Breast epithelium (tissue), 4 donors: ENCODE measurements around the gene TEPSIN. TPM values are rescaled to one million over a fixed set of nuclear protein-coding genes. Genes with fewer than 3 reads are reported as not detected.

Source experiments
- DNase-seq, 2 donors: peaks; one replicate each; pipeline ENCODE4 v3.0.0-alpha.2; 2019; ENCODE audit warnings: low spot score in 2 of 2
- H3K27ac ChIP-seq, 2 donors: fragments of 200-600 bp; sonication (generic) in 1 of 2; one replicate each; pipeline ENCODE4 v1.5.1; 2016 to 2019; ENCODE audit warnings: mild to moderate bottlenecking in 1 of 2
- H3K27me3 ChIP-seq, 2 donors: fragments of 200-600 bp; sonication (generic) in 1 of 2; one replicate each; pipeline versions ENCODE4 v1.5.1 to v1.6.0; 2017 to 2019; ENCODE audit warnings: control low read depth in 1 of 2, mild to moderate bottlenecking in 1 of 2
- H3K36me3 ChIP-seq: fragments of 200-600 bp; one replicate; pipeline ENCODE4 v1.5.1; 2019
- H3K4me1 ChIP-seq, 2 donors: fragments of 200-600 bp; sonication (generic); one replicate each; pipeline ENCODE4 v1.5.1; 2016 to 2019; ENCODE audit warnings: control low read depth in 1 of 2
- H3K4me3 ChIP-seq, 3 donors: fragments of 200-600 bp; sonication (generic); 1 replicate in 2 of 3; 2 replicates in 1 of 3; pipeline ENCODE4 v1.5.1; 2016 to 2019; ENCODE audit warnings: mild to moderate bottlenecking in 3 of 3, moderate library complexity in 2 of 3
- H3K9me3 ChIP-seq, 2 donors: fragments of 200-600 bp; sonication (generic) in 1 of 2; one replicate each; pipeline ENCODE4 v1.5.1; 2016 to 2019; ENCODE audit warnings: control low read depth in 1 of 2
- POLR2A ChIP-seq: fragments of 450-650 bp; IDR thresholded peaks from one replicate; pipeline ENCODE4 v1.6.1; 2016; ENCODE audit warnings: antibody characterized with exemption, mild to moderate bottlenecking, moderate library complexity
- POLR2AphosphoS5 ChIP-seq, 3 donors: sonication (generic); formaldehyde crosslinking; IDR thresholded peaks; one replicate each; pipeline ENCODE4 v1.6.1; 2017; ENCODE audit warnings: antibody characterized with exemption in 3 of 3
- intact Hi-C: fragments of 100-400 bp; cut with DNase I; formaldehyde crosslinking; loops from one replicate; pipeline ENCODE4 v1.15.1; 2023; ENCODE audit warnings: low total_unique reads
- total RNA-seq, 3 donors: library from RNA; depleted of rRNA; stranded (reverse); fragments of >200 nt; gene quantifications; one replicate each; pipeline ENCODE4 v1.1.0, GENCODE V29; 2016
- TF ChIP-seq, protein P1 (sequence below), 3 donors: fragments of 450-650 bp; IDR thresholded peaks; one replicate each; pipeline ENCODE4 v1.5.1; 2016 to 2017; ENCODE audit warnings: antibody characterized with exemption in 3 of 3, mild to moderate bottlenecking in 3 of 3, moderate library complexity in 3 of 3

TEPSIN gene
- total RNA-seq, 3 donors from 2014 or later = 33.9 to 54.3 (median 36.4) TPM

DNA sequence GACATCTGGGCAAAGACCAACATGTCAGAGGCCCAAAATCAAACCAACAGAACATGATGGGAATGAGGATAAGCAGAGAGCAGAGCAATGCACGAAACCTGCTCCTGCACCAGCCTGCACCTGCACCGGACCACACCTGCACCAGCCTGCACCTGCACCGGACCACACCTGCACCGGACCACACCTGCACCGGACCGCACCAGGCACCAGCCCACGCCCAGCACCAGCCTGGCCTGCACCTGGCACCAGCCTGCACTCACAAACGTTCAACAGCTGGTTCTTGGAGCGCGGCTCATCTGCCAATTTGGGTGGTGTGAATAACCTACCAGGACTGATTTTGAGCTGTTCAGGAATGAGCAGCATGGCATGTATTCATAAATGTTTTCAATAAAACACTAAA, 34.3 kb downstream of the TEPSIN start:
- Histone ChIP-seq H3K9me3 (no peaks in the 10 kb centered on the region), H3K27ac (no peak overlapping the region), H3K36me3 (no peaks in the 10 kb centered on the region), H3K27me3 (no peaks in the 10 kb centered on the region), H3K4me3 (no peak overlapping the region), H3K4me1 (no peaks in the 10 kb centered on the region)
- TF ChIP-seq, protein P1, sequence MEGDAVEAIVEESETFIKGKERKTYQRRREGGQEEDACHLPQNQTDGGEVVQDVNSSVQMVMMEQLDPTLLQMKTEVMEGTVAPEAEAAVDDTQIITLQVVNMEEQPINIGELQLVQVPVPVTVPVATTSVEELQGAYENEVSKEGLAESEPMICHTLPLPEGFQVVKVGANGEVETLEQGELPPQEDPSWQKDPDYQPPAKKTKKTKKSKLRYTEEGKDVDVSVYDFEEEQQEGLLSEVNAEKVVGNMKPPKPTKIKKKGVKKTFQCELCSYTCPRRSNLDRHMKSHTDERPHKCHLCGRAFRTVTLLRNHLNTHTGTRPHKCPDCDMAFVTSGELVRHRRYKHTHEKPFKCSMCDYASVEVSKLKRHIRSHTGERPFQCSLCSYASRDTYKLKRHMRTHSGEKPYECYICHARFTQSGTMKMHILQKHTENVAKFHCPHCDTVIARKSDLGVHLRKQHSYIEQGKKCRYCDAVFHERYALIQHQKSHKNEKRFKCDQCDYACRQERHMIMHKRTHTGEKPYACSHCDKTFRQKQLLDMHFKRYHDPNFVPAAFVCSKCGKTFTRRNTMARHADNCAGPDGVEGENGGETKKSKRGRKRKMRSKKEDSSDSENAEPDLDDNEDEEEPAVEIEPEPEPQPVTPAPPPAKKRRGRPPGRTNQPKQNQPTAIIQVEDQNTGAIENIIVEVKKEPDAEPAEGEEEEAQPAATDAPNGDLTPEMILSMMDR (IDR thresholded peaks at IDR 0.05) = no peak
- no peak for TF ChIP-seq POLR2AphosphoS5 (IDR thresholded peaks at IDR 0.05)
- TF ChIP-seq POLR2A = no peak
- intact Hi-C loops = no loop called here
- no peak for DNase-seq

DNA sequence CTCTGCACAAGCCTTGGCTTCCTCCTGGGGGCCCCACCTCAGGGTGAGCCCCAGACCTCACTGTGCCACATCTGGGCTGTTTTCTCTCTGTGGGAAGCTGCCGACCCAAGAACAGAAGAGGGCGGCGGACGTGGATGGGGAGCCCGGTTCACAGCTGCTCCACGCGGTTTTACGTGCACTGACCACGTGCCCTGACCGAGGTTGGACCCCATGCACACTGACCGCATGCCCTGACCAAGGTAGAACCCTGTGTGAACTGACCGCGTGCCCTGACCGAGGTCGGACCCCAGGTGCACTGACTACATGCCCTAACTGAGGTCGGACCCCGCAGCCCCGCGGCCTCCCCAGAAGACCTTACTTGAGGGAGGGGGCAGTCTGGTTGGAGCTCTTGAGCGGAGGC, 35.7 kb downstream of the TEPSIN start:
- Histone ChIP-seq H3K27ac (no peak overlapping the region), H3K4me1 (no peaks in the 10 kb centered on the region), H3K27me3 (no peaks in the 10 kb centered on the region), H3K4me3 (no peak overlapping the region), H3K36me3 (no peaks in the 10 kb centered on the region), H3K9me3 (no peaks in the 10 kb centered on the region)
- no peak for DNase-seq
- TF ChIP-seq POLR2AphosphoS5 (IDR thresholded peaks at IDR 0.05) (no peak), POLR2A (no peak)
- TF ChIP-seq, protein P1 (IDR thresholded peaks at IDR 0.05) = no peak
- intact Hi-C loops = no loop called here

DNA sequence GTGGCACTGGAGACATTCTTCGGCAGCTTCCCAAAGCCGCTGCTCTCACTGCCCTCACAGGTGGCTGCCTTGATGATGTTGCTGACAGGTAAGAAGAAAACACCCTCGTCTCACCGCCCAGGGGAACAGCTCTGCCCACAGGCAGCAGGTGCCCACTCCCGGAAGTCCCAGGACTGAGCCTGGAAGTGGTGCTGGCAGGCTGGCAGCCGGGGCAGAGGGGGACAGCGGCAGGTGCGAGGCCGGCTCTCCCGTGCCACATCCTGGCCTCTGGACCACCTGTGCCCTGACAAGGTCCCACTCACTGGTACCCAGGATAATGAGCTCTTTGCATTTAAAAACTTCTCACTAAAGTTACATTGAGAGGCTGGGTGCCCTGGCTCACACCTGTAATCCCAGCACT, 36.5 kb downstream of the TEPSIN start:
- intact Hi-C loops = no loop called here
- DNase-seq = peak in 1 of 2 donors; percentile 76
- H3K9me3 ChIP-seq = no peaks in the 10 kb centered on the region
- no peak overlapping the region for H3K4me3 ChIP-seq
- TF ChIP-seq POLR2A (no peak), POLR2AphosphoS5 (IDR thresholded peaks at IDR 0.05) (no peak)
- TF ChIP-seq, protein P1 (IDR thresholded peaks at IDR 0.05) = no peak
- no peak overlapping the region for H3K27ac ChIP-seq
- H3K4me1 ChIP-seq = no peaks in the 10 kb centered on the region
- no peaks in the 10 kb centered on the region for H3K27me3 ChIP-seq
- no peaks in the 10 kb centered on the region for H3K36me3 ChIP-seq

DNA sequence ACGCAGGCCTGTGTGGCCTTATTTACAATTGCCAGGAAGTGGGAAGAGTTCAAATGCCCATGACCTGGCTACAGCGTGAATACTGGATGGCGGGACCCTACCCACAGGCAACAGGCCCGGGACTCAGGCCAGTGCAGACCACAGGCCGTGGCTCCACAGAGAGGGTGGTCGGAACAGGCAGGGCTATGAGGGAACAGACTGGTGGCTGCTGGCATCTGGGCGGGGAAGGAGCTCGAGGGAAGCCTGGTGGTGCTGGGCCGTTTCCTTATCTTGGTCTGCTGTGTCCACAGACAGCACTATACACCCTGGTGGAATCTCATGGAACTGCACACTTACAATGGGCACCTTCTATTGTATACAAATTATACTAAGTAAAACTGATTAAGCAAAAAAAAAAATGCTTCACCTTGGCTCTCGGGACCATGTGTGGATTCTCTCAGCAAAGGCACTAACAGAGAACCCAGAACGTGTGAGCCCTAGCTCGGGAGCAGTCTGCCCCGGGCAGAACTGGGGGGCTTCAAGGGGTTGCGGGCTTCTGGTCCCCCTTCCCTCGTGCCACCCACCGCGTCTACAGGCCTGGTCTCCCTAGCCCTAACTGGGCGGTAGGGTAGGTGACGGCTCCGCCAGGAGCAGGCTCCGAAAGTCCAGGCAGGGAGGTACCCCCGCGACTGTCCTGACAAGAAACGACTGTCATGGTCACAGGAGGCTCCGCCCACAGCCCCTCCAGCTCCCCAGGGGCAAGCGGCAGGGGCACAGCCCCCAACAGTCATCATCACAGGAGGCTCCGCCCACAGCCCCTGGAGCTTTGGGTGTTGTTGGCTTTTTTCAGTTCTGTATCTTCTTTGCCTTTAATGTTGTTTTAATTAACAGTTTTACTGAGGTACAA, 37.9 kb downstream of the TEPSIN start:
- intact Hi-C loops = no loop called here
- TF ChIP-seq, protein P1 (IDR thresholded peaks at IDR 0.05) = peak; percentile 37 to 81 (median 49)
- TF ChIP-seq POLR2A = no peak
- TF ChIP-seq POLR2AphosphoS5 (IDR thresholded peaks at IDR 0.05) = no peak
- Histone ChIP-seq H3K27ac (peak overlapping the region; percentile 41 to 50), H3K36me3 (no peaks in the 10 kb centered on the region), H3K4me3 (no peak overlapping the region), H3K27me3 (no peaks in the 10 kb centered on the region), H3K4me1 (no peaks in the 10 kb centered on the region), H3K9me3 (no peaks in the 10 kb centered on the region)
- peak in 1 of 2 donors; percentile 56 for DNase-seq

DNA sequence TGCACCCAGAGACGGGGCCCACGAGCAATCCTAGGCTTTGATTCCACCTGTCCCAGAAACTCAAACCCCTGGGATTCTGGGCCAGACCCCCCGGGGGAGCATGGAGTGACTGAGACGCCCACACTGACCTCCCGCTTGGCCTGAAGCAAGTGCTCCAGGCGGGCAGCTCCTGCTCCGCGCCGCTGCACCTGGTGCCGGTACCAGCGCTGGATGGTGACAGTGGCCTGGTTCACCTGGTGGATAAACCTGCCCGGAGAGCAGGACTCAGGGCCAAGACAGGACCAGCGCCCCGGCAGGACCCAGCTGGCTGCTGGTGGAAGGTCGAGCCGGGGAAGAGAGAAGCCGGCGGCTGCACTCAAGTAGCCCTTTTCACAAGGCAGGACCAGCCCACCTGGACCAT, 38.7 kb downstream of the TEPSIN start:
- H3K27ac ChIP-seq = peak overlapping the region; percentile 41 to 50
- H3K4me1 ChIP-seq = no peaks in the 10 kb centered on the region
- H3K9me3 ChIP-seq = no peaks in the 10 kb centered on the region
- peak in 1 of 2 donors; percentile 40 for DNase-seq
- H3K27me3 ChIP-seq = no peaks in the 10 kb centered on the region
- TF ChIP-seq, protein P1 (IDR thresholded peaks at IDR 0.05) = no peak
- TF ChIP-seq POLR2A = no peak
- TF ChIP-seq POLR2AphosphoS5 (IDR thresholded peaks at IDR 0.05) = no peak
- H3K36me3 ChIP-seq = no peaks in the 10 kb centered on the region
- intact Hi-C loops = no loop called here
- peak overlapping the region in 1 of 3 donors; percentile 13 for H3K4me3 ChIP-seq
